CD4-positive, alpha-beta T cell treated with Interleukin-4 for 1 hour (primary cell): ENCODE measurements around the gene TBC1D5.

Source experiments
- DNase-seq, 2 donors: peaks; one replicate each; pipeline ENCODE4 v3.0.0-alpha.2; 2020 to 2022

Gene TBC1D5

DNA sequence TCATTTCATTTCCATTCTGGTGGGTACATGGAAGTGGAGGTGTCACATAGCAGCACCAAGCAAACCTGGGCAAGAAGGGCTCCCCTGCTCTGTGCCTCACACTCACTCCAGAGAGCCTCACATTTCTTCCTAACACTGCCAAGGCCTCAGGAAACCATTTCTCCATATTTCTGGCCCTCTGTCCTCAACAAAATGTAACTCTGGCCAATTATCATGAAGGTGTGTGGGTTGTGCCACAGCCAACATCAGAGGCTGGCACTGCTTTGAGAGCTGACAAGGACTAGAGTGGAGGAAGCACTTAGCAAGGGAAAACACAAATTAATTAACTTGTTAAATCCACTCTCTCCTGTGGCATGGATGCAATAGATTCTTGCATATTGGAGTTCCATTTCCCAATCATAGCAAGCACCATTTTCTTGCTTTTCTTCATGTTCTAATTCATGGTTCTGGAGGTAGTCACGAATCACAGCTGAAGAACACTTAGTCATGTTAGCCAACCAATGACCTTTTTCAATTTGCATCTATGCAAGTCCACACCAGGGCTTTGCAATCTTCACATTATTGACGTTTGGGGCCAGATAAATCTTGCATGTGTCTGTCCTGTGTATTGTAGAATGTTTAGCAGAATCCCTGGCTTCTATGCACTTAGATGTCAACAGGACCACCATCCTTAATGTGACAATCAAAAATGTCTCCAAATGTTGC lies 616.5 kb downstream of the TBC1D5 start:
- no peak for DNase-seq

DNA sequence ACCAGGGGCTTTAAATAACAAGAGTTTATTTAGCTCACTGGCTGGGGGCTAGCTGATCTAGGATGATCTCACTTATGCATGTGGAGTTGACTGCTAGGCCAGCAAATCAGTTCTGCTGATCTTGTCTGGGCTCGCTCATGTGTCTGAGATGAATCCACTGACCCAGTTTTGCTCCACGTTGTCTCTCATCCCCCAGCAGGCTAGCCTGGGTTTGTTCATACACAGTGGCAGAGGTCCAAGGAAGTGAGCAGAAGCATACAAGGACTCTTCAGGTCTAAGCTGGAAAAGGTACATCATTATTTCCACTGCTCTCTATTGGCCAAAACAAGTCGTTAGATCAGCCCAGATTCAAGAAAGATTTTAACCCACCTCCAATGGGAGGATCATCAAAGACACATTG lies 619.7 kb downstream of the TBC1D5 start:
- no peak for DNase-seq

DNA sequence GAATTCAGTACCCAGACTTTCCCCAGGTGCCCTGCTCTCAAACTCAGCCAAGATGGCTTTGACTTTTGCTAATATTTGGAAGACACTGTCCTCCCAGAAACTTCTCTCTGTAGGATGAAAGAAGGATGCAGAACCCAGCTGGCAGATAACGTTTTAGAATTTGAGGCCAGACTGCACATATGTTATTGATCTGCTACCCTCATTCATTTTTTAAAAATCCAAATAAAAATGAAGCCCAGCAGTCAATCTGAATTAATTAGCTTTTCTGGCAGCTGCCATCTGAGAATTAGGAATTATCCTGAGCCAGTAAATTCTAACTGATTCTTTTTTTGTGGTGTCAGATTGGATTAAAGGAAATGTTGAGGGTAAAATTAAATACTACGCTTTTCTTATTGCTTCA lies 621.1 kb downstream of the TBC1D5 start:
- DNase-seq = no peak

DNA sequence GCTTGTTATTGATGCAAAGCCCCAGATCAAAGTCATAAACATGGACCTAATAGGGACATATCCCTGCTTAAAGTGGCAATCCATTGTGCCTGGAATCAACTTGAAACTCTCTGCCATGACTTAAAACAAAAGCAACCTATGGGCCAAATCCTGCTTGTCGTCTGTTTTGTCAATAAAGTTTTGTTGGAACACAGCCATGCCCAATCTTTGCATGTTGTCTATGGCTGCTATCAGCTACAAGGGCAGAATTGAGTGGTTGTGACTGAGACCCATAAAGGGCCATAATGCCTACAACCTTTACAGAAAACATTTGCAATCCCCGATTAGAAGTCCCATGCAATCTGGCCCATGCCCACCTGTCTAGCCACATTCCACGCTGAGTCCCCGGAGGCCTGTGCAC lies 622.3 kb downstream of the TBC1D5 start:
- no peak for DNase-seq

DNA sequence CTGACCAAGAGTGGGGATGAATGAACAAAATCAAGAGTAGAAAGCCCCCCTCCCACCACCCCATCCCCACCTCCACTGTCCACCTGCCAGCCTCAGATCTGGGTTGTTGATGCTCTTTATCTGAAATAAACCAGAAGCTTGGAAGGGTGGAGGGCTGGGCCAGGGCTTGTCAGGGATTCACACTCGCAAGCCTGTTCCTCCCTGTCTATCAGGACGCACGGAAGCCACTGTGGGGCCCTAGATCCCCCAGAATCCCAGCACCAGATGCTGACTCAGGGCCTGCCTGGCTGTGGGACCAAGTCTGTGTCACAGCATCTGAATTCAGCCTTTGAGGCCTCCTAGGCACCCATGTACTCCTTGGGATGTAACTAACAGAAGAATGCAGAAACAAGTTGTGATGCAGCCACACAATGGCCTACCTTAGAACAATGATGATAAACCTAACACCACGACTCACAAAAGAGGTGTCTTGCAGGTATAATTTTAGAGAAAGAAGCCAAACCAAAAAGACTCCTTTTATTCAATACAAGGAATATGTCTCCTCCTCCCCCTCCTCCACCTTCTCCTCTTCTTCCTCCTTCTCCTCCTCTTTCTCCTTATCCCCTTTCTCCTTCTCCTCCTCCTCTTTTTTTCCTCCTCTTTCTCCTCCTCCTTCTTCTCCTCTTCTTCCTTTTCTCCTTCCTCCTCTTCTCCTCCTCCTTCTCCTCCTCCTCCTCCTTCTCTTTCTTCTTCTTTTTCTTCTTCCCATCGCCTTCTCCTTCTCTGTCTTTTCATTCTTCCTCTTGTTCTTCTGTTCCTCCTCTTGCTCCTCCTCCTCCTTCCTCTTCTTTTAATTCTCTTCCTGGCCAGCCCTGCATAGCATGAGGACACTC lies 623.0 kb downstream of the TBC1D5 start:
- DNase-seq = no peak

DNA sequence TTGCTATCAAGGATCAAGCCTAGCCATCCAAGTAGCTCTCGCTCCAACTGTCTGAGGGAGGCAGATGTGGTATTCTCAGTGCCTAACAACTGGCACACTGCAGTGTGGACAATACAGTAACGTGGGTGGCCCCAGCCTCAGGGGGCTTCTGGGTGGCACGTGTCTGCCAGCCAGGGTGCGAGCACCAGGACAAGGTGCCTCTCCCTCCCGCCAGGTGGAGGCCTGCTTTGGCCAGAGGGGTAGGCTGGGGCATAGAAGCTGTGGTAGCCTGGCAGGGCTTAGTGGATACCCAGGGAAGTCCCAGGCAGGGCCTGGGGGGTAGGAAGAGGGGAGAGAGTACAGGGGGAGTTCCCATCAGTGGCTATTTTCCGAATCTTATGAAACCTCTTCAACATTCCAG lies 623.7 kb downstream of the TBC1D5 start:
- DNase-seq = no peak

DNA sequence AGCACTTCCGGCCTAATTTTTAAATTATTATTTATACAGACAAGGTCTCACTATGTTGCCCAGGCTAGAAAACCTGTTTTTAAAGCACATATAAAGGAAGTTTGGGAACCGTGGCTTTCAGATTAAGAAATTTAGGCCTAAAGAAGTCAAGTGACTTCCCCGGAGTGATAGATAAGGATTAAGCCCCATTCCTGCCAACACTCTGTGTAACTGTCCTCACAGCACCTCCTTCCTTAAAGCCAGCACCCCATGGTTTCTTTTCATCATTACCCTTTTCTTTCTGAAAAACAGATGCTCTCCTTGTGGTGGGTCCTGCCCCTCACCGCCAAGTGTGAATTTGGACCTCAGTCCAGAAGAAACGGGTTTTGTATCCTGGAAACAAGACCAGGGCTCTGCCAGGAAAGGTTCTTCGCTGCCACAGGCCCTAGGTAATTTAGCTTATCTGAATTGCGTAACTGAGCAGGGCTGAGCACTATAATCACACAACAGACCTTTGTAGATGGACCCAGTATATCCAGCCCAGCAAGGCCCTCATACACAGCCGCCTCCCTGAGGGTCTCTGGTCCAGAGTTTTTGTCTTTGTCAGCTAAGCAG lies 626.3 kb downstream of the TBC1D5 start:
- DNase-seq = no peak

DNA sequence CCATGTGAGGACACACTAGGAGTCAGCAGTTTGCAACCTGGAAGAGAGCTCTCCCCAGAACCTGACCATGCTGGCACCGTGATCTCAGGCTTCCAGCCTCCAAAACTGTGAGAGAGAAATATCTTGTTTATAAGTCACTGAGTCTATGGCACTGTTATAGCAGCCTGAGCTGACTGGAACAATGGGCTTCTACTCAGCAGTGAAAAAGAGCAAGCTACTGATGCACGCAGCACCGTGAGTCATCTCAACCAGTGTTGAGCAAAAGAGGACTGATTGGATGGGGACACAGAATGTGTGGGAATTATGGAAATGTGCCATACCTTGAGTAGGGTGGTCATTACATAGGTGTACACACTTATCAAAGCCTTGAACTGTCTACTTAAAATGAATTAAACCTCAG lies 627.2 kb downstream of the TBC1D5 start:
- no peak for DNase-seq

DNA sequence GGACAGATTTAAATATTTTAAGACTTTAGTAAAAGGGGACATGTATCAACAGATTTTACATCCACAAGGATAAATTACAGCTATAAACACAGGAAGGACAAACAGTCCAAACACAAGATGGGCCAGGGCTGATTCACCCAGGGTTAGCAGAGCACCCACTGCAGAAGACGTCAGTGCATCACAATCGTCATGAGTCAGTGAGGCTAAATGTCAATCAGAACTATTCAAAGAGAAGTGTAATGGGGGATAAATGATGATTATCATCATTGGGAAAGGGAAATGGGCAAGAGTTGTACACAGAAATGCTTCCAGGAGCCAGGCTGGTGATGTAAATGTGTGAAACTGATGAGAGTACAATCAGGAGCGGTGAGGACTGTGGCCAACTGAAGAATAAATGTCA lies 630.8 kb downstream of the TBC1D5 start:
- DNase-seq = no peak

DNA sequence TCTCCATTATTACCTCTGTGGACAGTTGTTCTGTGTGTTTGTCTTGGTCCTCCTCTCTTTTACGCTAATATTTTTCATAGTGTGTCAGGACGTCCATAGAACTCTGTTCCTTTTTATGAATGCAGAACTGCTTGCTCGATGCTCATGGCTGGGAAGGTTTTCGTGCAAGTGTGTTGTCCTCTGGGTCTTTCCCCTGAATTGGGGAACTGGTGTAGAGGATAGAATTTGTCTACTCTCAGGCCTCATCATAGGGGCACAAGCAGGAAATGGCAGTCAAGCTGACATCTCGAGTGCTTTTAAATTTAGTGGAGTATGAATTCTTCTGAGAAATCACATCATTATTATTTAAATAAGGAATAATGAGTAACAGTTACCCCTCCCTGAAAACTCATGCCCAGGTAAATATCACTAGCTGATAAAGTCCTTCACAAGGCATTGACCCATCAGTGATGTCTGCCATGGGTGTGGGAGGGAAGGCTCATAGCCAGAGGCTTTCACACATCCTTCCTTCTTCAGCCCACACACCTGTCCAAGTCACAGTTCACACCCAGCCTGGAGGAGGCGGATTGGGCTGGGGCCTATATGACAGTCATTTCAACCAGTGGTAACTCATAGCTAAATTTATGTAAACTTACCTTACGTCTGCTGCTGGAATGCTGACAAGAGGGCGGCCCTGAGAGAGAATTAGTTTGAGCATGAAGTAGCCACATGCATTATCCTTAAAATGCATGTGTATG lies 631.6 kb downstream of the TBC1D5 start:
- DNase-seq = no peak
